Fibroblast of gingiva (primary cell): ENCODE results near the gene AP1S1.
A peak's percentile ranks its signal among the peaks of the same experiment; 100 is the strongest.
"Not testable (repeated sequence)": the region's sequence is repeated elsewhere in the genome, so short reads cannot be mapped to it uniquely, and the experiment has no call there.

Experiments
- DNase-seq: peaks from one replicate; pipeline ENCODE4 v3.0.0-alpha.2; 2011; ENCODE audit warnings: low read depth

The AP1S1 gene

DNA sequence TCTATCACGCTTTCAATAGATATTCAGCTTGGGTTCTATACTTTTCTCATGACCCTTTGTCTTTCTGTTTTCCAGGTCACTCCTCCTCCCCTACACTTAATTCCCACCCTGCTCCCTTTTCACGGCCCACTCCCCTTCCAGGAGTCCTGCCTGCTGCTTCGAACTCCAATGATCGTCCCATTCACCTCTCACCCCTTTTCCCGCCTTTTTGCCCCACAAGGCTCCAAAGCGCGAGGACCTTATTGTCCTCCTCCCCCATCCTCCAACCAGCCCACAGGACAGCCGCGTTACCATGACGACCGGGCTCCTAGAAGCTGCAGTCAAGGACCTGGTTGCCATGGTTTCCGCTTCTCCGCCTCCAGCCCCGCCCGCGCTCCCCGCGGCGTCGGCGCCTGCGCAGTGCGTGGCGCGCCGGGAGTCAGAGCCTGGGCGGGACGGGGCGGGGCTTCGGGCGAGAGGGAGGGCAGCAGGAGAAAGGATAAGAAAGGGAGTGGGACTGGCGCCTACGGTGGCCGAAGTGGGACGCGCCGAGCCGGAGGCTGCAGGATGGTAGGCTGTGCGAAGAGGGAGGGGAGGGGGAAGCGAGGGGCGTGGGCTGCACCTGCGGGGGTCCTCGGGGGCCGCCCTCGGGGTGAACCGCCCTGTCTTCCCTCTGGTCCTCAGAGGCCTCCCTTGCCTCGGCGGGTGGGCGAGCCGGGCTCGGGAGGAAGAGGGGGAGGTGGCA is at the start of gene AP1S1:
AP1S1 (plus strand) TSS at position 508 of the 724 bp plus-strand sequence; CDS start at position 547, 39 bp downstream.
- peak; percentile 94 for DNase-seq

DNA sequence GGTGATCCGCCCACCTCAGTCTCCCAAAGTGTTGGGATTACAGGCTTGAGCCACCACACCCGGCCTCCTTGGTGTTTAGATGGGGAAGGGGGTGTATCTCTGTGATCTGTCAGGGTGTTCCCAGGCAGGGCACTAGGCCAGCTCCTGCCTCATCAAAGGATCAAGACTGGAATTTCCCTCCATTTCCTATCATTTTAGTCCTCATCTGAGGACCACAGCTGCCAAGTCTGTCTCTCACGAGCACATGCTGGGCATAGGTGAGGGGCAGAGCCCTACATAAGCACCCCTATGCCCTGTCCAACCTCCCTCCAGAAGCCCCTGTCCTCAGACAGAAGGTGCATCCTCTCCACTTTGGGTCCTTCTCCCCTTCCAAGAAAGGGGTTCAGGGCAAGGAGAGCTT is 49.5 kb upstream of the AP1S1 start:
- no peak for DNase-seq

DNA sequence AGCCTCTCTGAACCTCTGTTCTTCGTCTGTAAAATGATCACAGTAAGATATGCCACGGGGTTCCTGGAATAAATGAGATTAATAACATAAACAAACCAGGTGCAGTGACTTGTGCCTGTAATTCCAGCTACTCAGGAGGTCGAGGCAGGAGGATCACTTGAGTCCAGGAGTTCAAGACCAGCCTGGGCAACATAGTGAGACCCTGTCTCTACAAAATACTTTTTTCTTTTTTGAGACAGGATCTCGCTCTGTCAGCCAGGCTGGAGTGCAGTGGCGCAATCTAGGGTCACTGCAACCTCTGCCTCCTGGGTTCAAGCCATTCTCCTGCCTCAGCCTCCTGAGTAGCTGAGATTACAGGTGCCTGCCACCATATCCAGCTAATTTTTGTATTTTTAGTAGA is 49.0 kb upstream of the AP1S1 start:
- DNase-seq, result not testable (repeated sequence)

DNA sequence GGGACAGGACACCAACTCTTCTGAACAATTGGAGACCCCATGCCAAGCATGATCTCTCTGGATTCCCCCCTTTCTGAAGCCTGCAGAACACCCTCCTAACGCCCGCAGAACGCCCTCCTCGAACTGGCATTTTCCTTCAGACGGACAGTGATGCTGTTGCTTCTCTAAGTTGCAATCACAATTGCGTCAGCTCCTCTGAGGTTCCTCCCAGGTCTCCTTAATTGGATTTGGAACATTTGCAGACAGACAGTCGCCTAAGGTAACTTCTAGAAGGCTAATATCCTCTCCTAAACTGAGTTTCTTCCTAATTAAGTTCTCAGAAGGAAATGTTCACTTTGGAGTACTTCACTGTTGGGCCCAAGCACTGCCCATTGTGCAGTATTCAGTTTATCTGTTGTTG is 47.9 kb upstream of the AP1S1 start:
- DNase-seq, result no peak

DNA sequence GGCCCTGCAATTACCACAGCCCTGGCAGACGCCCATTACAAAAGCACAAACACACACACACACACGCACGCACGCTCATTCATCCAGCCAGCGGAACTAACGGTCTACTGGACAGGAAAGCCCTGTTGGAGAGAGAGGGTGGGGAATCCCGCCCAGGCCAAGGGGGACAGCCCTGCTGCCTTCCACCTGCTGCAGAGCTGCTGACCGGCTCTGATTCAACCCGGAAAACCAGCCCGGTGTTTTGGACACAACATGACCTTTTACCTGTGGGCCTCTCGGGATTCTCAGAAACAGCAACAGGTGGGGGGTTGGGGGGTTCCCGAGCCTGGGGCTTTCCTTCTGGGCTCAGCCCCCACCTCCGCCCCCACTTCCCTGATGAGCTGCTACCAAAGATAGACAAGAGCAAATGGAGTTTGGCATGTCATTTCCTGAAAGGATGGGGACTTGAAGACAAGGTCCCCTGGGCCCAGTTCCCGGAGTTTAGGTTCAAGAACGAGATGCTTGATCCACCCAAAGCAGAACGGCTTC is 45.9 kb upstream of the AP1S1 start:
- peak; percentile 74 for DNase-seq

DNA sequence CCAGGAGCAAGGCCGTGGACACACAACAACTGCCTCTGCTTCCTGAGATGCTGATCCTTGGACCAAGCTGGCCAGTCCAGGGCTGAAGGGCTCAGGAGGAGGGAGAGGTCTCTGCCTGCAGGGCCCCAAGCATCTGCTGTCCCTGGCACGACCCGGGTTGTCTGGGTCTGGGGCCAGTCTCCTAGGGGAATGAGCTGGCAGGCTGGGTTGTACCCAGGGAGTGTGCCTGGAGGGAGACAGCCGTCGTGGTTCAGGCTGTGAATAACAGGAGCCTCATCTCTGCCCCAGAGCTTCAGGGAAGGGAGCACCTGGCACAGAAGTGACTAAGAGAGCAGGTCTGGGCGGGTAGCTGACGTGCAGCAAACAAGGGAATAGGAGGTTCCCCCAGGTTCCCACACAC is 45.3 kb upstream of the AP1S1 start:
- no peak for DNase-seq

DNA sequence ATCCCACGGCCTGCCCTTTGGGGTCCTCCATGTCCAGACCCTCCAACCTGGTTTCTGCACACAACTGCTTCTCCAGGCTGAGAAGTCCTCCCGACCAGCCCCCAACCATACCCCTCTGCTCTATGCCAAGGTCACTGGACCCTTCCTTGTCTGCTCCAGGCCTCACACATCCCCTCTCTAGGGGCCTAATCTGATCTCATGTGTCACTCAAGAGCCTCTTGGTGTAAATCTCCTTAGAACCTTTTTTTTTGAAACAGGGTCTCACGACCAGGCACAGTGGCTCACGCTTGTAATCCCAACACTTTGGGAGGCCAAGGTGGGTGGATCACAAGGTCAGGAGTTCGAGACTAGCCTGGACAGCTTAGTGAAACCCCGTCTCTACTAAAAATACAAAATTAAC is 44.9 kb upstream of the AP1S1 start:
- no peak for DNase-seq

DNA sequence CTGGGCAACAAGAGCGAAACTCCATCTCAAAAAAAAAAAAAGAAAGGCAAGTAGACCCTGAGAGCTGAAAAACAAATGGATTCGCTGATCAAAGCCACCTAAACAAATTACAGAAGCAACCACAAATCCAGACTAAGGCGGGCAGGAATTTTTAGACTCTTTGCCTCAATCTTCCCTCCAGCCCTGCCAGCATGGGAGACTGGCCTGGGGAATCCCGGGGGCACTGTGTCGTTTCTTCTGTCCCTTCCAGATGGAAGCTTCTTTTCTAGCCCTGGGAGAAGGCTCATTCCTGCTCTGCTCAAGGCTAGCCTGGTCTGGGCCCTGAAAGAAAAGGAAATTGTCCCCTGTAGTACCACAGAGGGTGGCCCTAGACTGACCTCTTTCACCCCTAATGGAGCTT is 43.0 kb upstream of the AP1S1 start:
- DNase-seq, result no peak

DNA sequence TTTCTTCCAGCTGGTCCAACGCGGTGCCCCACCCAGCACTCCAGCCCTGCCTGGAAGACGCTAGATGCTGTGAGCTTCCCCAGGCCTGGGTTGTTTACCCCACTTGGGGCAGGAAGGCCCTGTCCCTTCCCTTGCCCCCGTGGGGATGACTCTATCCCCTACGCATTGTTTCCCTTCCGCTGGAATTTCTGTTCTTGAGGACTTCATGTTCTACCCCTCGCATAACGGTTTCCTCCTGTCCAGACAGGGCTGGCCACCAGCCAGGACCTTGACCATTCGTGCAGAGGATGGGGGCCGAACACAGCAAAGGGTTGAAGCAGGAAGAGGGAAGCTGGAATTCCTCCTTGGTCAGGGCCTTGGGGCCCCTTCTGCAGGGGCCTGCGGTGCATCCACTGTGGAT is 42.0 kb upstream of the AP1S1 start:
- DNase-seq, result peak; percentile 64

DNA sequence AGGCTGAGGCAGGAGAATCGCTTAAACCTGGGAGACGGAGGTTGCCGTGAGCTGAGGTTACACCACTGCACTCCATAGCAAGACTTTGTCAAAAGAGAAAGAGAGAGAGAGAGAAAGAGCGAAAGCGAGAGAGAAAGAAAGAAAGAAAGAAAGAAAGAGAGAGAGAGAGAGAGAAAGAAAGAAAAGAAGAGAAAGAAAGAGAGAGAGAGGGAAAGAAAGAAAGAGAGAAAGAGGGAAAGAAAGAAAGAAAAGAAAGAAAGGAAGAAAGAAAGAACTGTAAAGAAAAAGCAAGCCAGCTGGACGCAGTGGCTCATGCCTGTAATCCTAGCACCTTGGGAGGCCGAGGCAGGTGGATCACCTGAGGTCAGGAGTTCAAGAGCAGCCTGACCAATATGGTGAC is 41.1 kb upstream of the AP1S1 start:
- DNase-seq, result not testable (repeated sequence)

DNA sequence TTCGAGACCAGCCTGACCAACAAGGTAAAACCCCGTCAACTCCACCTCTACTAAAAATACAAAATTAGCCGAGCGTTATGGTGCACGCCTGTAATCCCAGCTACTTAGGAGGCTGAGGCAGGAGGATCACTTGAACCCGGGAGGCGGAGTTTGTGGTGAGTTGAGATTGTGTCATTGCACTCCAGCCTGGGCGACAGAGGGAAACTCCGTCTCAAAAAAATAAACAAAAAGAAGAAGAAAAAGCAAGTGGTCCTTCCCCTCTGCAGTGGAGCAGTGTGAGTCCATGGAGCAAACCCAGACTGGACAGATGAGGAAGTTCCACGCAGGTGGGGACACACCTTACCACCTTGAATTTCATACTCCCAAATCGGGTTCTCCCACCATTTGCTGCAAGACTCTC is 40.4 kb upstream of the AP1S1 start:
- no peak for DNase-seq

DNA sequence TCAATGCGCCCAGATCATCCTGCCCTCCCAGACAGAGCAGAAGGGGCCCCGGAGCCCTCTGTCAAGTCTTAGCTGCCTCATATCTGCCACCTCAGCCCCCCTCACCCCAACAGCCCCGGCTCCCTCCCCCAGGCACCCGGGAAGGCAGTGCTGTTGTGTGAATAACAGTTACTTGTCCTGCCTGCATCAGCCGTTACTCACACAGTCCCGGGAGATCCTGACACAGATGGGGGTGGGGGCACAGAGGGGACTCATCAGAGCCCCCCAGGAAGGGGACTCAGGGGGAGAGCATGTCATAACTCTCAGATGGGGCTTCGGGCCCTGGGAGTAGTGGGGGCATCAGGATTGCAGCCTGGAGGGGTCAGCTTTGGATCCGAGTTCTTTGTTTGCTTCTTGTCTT is 39.8 kb upstream of the AP1S1 start:
- DNase-seq, result no peak

DNA sequence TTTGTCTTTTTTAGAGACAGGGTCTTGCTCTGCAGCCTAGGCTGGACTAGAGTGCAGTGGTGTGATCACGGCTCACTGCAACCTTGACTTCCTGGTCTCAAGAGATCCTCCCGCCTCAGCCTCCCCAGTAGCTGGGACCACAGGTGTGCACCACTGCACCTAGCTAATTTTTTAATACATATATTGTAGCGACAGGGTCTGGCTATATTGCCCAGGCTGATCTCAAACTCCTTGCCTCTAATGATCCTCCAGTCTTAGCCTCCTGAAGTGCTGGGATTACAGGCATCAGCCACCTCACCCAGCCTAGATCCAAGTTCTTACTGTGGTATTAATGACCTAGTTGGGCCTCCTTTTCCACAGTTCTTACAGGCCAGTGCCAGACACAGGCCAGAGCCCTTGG is 39.1 kb upstream of the AP1S1 start:
- DNase-seq, result no peak

DNA sequence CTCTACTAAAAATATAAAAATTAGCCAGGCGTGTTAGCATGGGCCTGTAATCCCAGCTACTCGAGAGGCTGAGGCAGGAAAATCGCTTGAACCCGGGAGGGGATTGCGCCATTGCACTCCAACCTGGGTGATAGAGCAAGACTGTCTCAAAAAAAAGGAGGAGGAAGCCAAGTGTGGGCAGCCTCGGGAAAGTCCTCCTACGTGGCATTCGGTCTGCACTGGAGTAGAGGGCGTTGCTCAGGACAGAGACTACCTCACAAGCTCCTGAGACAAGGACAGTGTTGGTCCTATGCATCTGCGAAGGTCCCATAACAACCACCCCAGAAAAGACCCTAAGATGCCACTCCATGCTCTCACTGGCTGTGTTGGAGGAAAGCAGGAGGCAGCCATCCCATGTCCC is 37.4 kb upstream of the AP1S1 start:
- DNase-seq, result no peak

DNA sequence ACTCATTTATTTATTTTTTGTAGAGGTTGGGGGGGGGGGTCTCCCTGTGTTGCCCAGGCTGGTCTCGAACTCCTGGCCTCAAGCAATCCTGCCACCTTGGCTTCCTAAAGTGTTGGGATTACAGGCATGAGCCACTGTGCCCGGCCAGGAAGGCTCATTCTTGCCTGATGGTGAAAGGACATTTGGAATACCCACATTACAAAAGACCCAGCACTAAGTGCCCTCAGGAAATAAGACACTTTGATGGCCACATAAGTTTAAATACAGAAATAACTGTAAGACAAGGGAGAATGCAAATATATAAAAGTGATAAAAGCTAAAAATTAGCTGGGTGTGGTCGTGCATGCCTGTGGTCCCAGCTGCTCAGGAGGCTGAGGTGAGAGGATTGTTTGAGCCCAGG is 35.4 kb upstream of the AP1S1 start:
- no peak for DNase-seq

DNA sequence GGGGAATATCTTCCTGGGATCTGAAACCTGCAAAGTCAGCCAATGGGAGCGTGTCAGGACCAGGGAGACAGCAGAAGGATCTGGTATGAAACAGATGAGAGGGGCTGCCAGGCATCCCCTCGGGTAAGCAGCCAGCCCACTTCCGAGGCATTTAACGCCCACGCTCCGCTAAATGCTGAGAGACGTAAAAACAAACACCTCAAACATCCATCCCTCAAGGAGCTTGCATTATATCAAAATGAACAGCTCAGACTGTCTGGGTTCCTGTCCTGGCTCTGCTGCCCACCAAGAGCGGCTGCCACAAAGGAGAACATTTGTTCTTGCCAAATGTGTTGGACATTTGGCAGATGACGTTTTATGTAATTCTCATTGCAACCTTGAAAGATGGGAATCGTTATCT is 34.4 kb upstream of the AP1S1 start:
- no peak for DNase-seq

DNA sequence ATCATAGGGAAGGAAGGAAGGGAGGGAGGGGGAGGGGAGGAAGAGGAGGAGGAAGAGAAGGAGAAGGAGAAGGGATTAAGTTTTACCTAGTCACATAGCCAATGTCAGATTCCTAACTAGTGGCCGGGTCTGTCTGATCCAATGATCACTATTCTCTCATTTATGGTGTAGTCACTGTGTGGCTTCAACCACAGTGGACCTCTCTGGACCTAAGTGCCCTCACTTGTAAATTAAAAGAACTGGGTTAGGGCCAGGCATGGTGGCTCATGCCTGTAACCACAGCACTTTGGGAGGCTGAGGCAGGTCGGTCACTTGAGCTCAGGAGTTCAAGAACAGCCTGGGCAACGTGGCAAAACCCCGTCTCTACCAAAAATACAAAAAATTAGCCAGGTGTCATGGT is 34.0 kb upstream of the AP1S1 start:
- DNase-seq, result no peak

DNA sequence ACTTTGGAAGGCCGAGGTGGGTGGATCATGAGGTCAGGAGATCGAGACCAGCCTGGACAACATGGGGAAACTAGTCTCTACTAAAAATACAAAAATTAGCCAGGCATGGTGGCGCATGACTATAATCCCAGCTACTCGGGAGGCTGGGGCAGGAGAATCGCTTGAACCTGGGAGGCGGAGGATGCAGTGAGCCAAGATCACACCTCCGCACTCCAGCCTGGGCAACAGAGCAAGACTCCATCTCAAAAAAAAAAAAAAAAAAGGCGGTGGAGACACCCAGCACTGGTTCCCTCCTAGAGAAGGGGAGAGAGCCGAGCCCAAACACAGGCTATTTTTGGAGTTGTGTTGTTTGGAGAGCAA is 32.7 kb upstream of the AP1S1 start:
- DNase-seq, result not testable (repeated sequence)

DNA sequence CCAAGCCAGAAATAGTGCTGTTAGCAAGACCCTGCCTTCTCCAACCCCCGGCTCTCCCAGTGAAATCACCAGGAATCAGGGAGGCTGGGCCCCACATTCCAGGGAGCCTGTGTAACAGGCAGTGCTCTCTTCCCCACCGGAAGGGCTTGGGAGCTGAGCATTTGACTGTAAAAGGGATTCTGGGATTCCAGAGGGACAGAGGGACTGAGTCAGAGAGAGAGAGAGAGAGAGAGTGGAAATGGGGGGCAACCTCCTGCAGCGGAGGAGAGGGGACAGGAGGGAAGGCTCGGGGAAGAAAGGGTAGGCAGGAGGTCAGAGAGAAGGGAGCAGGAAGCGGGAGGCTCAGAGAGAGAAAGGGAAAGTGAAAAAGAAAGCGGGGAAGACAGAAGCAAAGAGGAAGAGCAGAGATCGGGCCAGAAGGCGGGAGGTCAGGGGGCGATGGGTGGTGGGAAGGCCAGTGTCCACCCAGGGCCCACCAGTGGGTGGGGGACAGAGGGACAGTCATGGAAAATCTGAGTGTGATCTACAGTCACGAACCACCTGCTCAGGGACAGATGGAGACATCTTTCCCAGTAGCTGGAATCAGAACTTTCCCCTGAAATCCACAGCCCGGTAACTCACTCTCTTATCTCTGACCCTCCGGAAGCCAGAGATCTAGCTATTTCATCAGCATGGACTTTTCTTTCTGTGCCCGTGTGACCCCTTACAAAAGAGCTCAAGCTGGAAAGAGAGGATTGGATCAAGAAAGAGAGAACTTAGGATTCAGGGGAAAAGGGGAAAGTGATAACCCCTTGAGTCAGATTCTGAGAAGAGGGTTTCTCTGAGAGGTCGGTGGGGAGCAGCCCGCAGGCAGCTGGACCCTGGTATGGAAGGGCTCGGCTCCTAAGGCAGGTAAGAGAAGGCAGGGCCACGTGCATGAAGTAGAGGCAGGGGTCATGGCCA is 32.0 kb upstream of the AP1S1 start:
- DNase-seq, result peak; percentile 97

DNA sequence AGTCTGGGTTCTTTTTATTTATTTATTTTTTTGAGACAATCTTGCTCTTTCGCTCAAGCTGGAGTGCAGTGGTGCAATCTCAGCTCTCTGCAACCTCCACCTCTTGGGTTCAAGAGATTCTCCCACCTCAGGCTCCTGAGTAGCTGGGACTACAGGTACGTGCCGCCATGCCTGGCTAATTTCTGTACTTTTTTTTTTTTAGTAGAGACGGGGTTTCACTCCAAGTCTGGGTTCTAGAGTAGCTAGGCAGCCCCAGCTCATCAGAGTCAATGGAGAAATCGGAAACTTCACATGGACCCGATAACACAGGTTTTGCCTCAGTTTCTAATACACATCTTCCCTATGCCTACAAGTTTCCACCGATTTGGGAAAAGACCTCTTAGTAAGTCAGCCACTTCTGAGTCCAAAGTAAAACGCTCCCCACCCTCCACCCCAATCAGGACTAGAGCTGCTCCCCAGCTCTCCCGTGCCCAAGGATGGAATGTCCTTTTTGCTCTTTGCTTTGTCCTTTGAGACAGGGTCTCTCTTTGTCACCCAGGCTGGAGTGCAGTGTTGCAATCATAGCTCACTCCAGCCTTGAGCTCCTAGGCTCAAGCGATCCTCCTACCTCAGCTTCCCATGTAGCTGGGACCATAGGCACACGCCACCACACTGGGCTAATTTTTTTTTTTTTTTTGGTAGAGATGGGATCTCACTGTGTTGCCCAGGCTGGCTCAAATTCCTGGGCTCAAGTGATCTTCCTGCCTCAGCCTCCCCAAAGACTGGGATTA is 31.2 kb upstream of the AP1S1 start:
- no peak for DNase-seq

DNA sequence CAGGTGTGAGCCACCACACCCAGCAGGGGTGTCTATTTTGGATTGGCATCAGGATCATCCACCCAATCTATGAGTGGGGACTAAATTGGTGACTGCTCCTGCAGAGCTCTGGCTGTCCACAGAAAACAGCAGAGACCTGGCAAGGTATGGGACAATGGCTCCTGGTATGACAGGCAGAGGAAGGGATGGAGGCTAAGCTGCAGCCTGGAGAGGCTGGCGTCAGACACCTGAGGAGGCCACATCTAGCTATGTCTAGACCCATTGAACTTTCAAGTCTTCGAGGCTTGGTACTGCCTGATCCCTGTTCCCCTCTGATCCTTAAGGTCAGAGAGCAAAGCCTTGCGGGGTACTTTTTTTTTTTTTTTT is 30.6 kb upstream of the AP1S1 start:
- DNase-seq, result no peak

DNA sequence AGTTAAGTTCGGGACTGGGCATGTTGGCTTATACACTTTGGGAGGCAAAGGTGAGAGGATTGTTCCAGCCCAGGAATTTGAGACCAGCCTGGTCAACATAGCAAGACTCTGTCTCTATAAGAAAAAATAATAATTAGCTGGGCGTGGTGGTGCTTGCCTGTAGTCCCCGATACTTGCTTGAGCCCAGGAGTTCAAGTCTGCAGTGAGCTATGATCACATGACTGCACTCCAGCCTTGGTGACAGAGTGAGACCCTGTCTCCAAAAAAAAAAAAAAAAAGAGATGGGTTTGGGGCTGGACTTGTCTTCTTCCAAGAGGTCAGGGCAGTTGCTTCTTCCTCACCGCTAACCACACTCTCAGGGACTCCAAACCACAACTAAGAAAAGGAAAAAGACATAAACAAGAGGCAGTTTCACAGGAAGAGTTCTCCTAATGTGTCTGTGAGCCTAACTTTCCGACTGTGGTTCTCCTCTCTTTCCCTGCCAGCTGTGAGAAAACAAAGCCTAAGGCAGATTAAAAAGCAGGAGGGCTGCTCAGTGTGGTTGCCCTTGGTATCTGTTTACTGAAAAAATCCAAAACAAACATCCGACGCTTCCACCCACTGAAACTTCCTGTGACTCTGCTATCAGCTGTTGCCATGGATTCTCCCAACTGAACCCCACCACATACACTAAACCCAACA is 29.8 kb upstream of the AP1S1 start:
- peak; percentile 94 for DNase-seq
